Bronchial epithelial cell (primary cell): Measurements from ENCODE around the gene ATP1A2. TPM values are rescaled to one million over a fixed set of nuclear protein-coding genes. Genes with fewer than 3 reads are reported as not detected.

Experiments
- DNase-seq: peaks from one replicate; pipeline ENCODE4 v3.0.0-alpha.2; 2010; ENCODE audit warnings: low read depth
- FAIRE-seq: peaks from 2 replicates; lab custom pipeline; 2011; peaks lifted over from hg19 to GRCh38; lab: Jason Lieb, UNC
- H3K27me3 ChIP-seq: 2 replicates; pipeline ENCODE4 v1.5.1; 2011; ENCODE audit warnings: low read length; ENCODE audit not compliant: control insufficient read depth, insufficient read depth
- H3K36me3 ChIP-seq: 2 replicates; pipeline ENCODE4 v1.5.1; 2011; ENCODE audit warnings: low read length; ENCODE audit not compliant: control insufficient read depth, insufficient read depth
- H3K4me3 ChIP-seq: 2 replicates; pipeline ENCODE4 v1.5.1; 2011; ENCODE audit warnings: mild to moderate bottlenecking, low read depth, low read length, control low read depth
- total RNA-seq: library from RNA; depleted of rRNA; stranded (reverse); fragments of >200 nt; gene quantifications from 2 replicates; pipeline ENCODE4 v1.2.1, GENCODE V29; 2014
- TF ChIP-seq, protein P1 (sequence below): IDR thresholded peaks from 2 replicates; pipeline ENCODE4 v1.5.1; 2011; ENCODE audit warnings: mild to moderate bottlenecking, moderate library complexity, low read length, control low read depth, inconsistent platforms; ENCODE audit not compliant: insufficient read depth, severe bottlenecking

ATP1A2 gene
- total RNA-seq, 1 donor from 2014 or later = not detected

DNA sequence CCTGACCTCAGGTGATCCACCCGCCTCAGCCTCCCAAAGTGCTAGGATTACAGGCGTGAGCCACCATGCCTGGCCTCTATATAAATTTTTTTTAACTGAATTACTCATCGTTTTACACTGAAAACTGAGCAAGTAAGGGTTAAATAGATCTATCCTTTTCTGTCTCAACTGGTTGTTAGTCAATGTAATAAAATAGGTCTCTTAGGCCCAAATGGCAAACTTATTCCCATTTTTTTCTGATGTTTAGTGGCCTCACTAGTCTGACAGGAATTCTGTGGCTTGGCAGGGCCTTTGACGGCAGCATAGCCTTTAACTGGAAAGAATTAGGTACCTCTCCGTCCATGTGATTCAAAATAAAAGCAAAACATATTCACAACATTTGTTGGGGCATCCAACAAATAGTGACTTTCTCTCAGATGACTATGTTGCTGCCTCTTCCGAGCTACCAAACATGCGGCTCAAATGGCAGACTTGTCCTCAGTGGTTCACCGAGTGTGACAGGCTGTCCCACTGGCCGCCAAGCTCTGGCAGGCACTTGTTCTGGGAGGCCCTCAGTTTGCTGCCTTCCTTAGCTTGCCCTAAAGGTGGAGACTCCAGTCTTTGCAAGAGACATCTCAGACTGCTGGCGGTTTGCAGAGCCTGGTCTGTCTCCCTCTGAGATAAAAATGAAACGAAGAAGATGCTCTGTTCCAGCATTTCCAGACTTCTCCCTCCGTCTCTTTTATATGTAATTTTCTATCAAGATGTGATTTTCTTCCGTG lies 53.2 kb downstream of the ATP1A2 start:
- H3K36me3 ChIP-seq = no peaks in the 10 kb centered on the region
- no peak overlapping the region for H3K4me3 ChIP-seq
- TF ChIP-seq, protein P1, sequence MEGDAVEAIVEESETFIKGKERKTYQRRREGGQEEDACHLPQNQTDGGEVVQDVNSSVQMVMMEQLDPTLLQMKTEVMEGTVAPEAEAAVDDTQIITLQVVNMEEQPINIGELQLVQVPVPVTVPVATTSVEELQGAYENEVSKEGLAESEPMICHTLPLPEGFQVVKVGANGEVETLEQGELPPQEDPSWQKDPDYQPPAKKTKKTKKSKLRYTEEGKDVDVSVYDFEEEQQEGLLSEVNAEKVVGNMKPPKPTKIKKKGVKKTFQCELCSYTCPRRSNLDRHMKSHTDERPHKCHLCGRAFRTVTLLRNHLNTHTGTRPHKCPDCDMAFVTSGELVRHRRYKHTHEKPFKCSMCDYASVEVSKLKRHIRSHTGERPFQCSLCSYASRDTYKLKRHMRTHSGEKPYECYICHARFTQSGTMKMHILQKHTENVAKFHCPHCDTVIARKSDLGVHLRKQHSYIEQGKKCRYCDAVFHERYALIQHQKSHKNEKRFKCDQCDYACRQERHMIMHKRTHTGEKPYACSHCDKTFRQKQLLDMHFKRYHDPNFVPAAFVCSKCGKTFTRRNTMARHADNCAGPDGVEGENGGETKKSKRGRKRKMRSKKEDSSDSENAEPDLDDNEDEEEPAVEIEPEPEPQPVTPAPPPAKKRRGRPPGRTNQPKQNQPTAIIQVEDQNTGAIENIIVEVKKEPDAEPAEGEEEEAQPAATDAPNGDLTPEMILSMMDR = no peak
- H3K27me3 ChIP-seq = peaks cover 5% of the 10 kb centered on the region
- DNase-seq (no peak), FAIRE-seq (no peak)

DNA sequence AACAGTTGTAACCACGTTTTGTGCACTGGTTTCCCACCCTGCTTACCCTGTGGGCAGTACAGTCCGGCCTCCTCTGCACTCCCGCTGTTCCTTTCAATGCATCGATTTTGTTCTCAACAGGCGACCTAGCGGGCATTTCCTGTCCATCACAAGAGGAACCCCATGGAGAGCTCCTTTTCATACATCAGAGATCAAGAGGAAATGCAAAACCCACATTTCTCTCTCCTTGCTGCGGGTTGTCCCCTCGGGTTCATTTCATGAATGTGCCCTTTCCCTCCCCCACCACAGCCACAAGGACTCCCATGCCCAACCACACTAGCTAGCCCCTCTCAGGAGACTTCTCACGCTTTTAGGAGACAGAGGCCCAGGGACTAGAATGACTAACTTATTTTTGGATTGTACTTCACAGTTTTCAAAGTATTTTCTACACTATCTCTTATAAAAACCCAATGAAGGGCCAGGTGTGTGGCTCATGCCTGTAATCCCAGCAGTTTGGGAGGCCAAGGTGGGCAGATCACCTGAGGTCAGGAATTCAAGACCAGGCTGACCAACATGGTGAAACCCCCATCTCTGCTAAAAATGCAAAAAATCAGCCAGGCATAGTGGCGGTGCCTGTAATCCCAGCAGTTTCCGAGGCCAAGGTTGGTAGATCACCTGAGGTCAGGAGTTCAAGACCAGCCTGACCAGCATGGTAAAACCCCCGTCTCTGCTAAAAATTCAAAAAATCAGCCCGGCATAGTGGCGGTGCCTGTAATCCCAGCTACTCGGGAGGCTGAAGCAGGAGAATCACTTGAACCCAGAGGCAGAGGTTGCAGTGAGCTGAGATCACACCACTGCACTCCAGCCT lies 54.2 kb downstream of the ATP1A2 start:
- DNase-seq (no peak), FAIRE-seq (no peak)
- Histone ChIP-seq H3K36me3 (no peaks in the 10 kb centered on the region), H3K27me3 (peaks cover 5% of the 10 kb centered on the region), H3K4me3 (no peak overlapping the region)
- TF ChIP-seq, protein P1 = no peak

DNA sequence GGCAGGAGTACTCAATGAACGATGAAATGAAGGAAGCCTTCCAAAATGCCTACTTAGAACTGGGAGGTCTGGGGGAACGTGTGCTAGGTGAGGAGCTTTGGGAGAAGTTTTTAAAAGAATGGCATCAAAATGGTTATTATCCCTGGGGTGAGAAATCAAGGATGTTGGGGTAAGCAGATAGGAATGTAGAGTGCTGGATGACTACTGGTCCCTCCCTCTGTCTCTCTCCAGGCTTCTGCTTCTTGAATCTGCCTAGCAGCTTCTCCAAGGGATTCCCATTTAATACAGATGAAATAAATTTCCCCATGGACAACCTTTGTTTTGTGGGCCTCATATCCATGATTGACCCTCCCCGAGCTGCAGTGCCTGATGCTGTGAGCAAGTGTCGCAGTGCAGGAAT lies 55.8 kb downstream of the ATP1A2 start:
- TF ChIP-seq, protein P1 = no peak
- peaks cover 5% of the 10 kb centered on the region for H3K27me3 ChIP-seq
- no peak overlapping the region for H3K4me3 ChIP-seq
- no peaks in the 10 kb centered on the region for H3K36me3 ChIP-seq
- FAIRE-seq (no peak), DNase-seq (peak; percentile 45)

DNA sequence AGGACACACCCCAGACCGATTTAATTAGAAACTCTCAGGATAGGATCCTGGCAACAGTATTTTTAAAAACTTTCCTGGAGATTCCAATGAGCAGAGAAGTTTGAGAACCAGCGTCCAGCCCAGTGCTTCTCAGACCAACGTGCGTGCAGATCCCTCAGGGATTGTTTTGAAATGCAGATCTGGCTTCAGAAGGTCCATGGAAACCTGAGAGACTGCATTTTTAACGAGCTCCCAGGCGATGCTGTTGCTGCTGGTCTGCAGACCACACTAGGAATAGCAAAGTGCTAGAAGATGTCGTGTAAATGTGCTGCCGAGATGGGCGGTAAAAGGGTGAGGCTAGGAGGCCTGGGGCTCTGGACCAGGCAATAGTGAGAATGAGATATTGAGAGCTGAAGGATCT lies 56.4 kb downstream of the ATP1A2 start:
- no peak for DNase-seq
- FAIRE-seq = no peak
- Histone ChIP-seq H3K36me3 (no peaks in the 10 kb centered on the region), H3K4me3 (no peak overlapping the region), H3K27me3 (peaks cover 2% of the 10 kb centered on the region)
- TF ChIP-seq, protein P1 = no peak

DNA sequence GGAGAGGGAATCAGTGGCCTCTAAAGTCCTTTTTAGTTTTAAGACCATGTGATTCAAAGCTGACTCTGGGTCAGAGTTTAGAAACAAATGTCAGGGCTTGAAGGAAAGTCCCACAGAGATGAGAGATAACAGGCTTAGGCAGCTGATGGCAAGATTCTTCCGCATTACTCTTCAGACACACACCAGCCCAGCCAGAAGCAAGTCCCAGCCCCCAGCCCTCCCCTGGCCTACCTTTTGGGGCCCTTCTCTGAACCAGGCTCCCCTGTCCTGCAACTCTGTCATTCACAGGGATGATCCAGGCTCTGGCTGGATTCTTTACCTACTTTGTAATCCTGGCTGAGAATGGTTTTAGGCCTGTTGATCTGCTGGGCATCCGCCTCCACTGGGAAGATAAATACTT lies 61.7 kb downstream of the ATP1A2 start:
- H3K4me3 ChIP-seq = no peak overlapping the region
- H3K27me3 ChIP-seq = no peaks in the 10 kb centered on the region
- DNase-seq = no peak
- no peak for FAIRE-seq
- TF ChIP-seq, protein P1 = no peak
- no peaks in the 10 kb centered on the region for H3K36me3 ChIP-seq
